ENCODE data around the gene CIB4.

Gene CIB4

GRCh38 chr2:26640331-26640745, 828 bp downstream of the CIB4 start:
- DNase-seq, result peak; percentile 83

- DNase-seq, result no peak
These were observed 1.4 kb downstream of the CIB4 start for GRCh38 chr2:26639685-26640243.

- DNase-seq, result no peak
These were observed 3.3 kb downstream of the CIB4 start for GRCh38 chr2:26637811-26638310.

GRCh38 chr2:26636935-26637334, 4.2 kb downstream of the CIB4 start:
- peak; percentile 50 for DNase-seq

GRCh38 chr2:26635401-26635800, 5.8 kb downstream of the CIB4 start:
- peak; percentile 46 for DNase-seq

GRCh38 chr2:26634636-26635230, 6.4 kb downstream of the CIB4 start:
- DNase-seq, result no peak

GRCh38 chr2:26633993-26634595, 7.1 kb downstream of the CIB4 start:
- peak; percentile 56 for DNase-seq

GRCh38 chr2:26633351-26633945, 7.7 kb downstream of the CIB4 start:
- DNase-seq, result peak; percentile 34

GRCh38 chr2:26632624-26633185, 8.5 kb downstream of the CIB4 start:
- no peak for DNase-seq

- DNase-seq, result peak; percentile 58
These were observed 9.6 kb downstream of the CIB4 start for GRCh38 chr2:26631401-26632170.

- DNase-seq, result peak; percentile 91
These were observed 10.4 kb downstream of the CIB4 start for GRCh38 chr2:26630669-26631360.

- no peak for DNase-seq
These were observed 10.9 kb downstream of the CIB4 start for GRCh38 chr2:26630235-26630634.

- no peak for DNase-seq
These were observed 11.4 kb downstream of the CIB4 start for GRCh38 chr2:26629751-26630150.

GRCh38 chr2:26629346-26629630, 11.9 kb downstream of the CIB4 start:
- no peak for DNase-seq

- DNase-seq, result no peak
These were observed 12.4 kb downstream of the CIB4 start for GRCh38 chr2:26628561-26629345.

GRCh38 chr2:26627350-26628105, 13.6 kb downstream of the CIB4 start:
- no peak for DNase-seq

- DNase-seq, result no peak
These were observed 14.6 kb downstream of the CIB4 start for GRCh38 chr2:26626606-26627005.

- peak; percentile 79 for DNase-seq
These were observed 17.3 kb downstream of the CIB4 start for GRCh38 chr2:26623541-26624495.

GRCh38 chr2:26621469-26622199, 19.5 kb downstream of the CIB4 start:
- DNase-seq, result no peak

Measured in islet precursor cell (in vitro differentiated cells).